GM21737 (cell line): ENCODE measurements around the gene SNX6.
"Not testable (repeated sequence)": the region's sequence is repeated elsewhere in the genome, so short reads cannot be mapped to it uniquely, and the experiment has no call there.

ENCODE experiments used
- ATAC-seq: cut with Tn5 transposase; IDR thresholded peaks from one replicate; pipeline ENCODE4 v1.9.1; 2021; ENCODE audit warnings: mild to moderate bottlenecking, moderate library complexity; ENCODE audit not compliant: unreplicated experiment

SNX6 gene

DNA sequence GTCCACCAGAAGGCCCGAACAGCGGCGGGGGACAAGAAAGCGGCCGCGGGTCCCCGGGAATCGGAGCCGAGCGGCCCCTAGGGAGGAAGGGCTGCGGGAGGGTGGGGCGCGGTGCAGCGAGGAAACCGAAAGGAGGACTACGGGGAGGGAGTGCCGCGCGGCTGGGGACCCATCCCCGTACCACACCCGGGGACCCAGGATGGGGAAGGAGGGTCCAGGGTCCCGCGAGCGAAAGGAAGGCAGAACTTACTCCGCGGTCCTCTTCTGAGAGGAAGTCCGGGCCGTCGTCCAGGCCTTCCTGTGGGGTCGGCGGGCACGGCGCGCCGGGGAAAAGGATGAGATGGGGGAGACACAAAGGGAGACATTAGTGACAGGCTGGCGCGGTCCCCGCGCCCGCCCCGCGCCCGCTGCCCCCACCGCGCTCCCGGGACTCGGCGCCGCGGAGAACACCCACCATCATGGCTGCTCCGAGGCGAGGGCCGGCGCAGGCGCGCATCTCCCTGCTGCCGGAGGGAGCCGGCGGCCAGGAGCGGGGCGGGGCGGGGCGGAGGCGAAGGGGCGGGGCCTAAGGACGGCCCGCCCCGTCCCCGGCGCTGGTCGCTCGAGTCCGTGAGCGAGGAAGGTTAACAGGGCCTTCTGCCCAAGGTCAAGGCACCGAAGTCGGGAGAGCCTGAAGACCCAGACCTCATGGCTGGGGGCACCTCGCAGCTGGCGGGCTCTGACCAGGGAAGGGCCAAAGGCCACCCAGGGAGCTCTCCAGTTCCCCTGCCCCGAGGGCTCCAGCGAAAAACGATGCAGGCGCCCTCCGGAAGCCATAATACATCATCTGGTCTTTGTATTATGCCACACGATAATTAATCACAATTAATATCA, at the start of gene SNX6:
Gene SNX6 (minus strand): TSS at position 492 of the 873 bp plus-strand sequence. CDS start 32 bp downstream, at position 460.
- ATAC-seq = peak; percentile 97

DNA sequence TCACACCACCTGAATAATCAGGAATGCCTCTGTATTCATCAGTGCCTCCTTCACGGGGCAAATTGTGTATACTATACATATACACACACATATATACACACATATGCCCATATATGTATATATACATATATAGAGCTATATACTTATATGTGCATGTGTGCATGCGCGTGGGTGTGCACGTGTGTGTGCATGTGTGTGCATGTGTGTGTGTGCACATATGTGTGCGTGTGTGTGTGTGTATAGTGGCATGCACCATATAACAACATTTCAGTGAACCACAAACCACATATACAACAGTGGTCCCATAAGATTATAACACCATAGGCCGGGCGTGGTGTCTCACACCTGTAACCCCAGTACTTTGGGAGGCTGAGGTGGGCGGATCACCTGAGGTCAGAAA, 48.8 kb upstream of the SNX6 start:
- no peak for ATAC-seq

DNA sequence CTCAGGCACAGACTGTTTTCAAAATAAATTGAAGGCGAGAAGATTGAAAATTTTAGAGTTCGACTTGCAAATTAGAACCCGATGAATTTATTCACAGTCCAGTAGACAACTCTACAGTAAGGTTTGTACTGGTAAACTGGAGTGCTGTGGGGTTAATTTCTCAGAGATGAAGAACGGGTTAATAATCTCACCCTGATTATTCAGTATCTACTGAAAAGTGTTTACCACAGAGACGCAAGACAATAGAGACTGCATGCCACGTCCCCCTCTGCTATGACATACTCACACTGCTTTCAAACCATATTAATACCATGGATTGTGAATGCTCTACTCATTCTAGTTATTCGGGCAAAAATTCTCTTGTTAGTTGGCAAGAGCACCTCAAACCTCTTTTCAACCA, 48.4 kb upstream of the SNX6 start:
- no peak for ATAC-seq

DNA sequence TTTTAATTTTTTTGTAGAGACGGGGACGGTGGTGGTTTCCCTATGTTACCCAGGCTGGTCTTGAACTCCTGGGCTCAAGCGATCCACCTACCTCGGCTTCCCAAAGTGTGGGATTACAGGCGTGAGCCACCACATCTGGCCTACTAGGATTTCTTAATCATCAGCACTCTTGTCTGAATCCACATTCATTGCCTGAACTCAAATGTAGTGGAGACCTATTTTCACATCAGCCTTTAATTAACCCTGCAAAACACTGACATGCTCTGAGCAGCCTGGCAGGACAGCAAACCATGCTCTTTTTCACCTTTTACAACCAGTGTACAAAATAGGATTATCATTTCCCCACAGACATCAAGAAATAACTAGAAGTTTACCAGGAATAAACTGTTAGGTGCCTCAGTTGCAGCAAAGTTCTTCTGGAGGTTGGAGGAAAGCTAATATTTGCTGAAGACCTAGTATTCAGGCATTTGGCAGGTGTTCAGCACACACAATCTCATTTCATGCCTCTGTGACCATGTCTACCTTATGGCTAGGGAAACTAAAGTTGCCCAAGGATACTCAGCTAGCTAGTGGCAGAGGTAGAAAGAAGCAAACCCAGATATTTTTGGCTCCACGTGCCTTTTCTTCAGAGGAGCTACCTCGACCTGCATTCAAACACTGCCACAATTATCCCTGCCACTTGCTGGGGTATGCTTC, 46.7 kb upstream of the SNX6 start:
- no peak for ATAC-seq

DNA sequence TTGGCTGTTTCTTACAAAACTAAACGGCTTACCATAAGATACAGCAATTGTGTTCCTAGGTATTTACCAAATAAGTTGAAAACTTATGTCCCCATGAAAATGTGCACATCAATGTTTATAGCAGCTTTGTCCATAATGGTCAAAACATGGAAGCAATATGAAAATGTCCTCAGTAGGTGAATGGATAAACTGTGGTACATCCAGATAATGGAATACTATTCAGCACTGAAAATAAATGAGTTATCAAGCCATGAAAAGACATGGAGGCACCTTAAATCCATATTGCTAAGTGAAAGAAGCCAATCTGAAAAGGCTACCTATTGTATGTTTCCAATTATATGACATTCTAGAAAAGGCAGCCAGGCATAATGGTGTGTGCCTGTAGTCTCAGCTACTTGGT, 43.8 kb upstream of the SNX6 start:
- no peak for ATAC-seq

DNA sequence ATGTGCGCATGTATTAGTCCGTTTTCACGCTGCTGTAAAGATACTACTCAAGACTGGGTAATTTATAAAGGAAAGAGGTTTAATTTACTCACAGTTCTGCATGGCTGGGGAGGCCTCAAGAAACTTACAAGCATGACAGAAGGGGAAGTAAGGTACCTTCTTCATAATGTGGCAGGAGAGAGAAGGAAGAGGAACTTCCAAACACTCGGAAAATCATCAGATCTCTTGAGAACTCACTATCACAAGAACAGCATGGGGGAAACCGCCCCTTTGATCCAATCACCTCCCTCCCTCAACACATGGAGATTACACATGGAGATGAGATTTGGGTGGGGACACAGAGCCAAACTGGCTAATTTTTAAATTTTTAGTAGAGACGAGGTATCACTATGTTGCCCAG, 41.8 kb upstream of the SNX6 start:
- ATAC-seq = no peak

DNA sequence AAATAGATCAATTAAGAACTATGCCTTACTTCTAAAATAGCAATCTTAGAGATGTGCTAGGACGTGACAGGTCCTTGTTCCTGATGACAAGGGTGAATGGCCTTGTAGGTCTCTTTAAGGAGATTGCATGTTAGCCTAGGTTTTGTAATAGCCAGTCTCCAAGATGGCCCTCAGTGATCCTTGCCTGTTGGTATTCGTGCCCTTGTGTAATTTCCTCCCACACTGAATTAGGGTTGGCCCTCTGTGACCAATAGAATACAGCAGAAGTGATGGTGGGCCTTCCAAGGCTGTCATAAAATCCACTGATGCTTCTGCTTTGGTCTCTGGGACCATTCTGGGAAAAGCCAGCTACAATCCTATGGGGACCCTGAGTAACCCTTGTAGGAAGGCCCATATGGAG, 38.2 kb upstream of the SNX6 start:
- no peak for ATAC-seq

DNA sequence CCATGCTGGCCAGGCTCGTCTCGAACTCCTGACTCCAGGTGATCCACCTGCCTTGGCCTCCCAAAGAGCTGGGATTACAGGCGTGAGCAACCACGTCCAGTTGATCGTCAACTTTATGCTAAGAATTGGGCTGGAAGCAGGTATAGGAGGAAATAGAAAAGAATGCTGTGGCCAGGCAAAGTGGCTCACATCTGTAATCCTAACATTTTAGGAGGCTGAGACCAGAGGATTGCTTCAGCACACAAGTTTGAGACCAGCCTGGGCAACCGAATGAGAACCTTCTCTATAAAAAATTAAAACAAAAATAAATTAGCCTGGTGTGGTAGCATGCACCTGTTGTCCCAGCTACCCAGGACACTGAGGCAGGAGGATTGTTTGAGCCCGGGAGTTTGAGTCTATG, 37.1 kb upstream of the SNX6 start:
- no peak for ATAC-seq

DNA sequence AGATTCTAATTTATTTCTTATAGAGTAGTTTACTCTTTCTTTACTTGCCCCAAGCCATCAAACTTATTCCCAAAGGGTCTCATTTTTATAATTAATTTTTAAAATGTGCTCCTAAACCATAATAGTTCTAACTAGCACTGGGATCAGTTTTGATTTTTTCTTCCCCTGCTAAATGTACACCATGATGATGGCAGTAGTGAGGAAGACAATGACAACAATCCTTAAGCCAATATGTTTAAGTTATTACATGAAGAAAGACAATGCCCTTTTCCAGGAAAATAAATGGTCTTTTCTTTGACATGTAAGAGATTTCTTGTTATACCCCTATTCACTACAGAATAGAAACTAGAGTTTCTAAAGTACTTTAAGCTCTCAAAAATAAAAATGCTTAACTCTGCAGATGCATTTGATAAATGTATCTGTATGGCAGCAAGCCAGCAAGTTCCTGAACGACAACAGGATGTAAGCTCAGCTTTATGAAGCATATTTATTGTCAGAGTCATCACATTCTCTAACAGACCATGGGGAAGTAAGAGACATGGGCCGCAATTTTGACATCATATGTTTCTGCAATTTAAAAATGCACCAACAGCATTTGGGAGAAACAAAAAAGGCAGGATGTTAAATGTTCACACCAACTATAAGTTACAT, 36.0 kb upstream of the SNX6 start:
- no peak for ATAC-seq

DNA sequence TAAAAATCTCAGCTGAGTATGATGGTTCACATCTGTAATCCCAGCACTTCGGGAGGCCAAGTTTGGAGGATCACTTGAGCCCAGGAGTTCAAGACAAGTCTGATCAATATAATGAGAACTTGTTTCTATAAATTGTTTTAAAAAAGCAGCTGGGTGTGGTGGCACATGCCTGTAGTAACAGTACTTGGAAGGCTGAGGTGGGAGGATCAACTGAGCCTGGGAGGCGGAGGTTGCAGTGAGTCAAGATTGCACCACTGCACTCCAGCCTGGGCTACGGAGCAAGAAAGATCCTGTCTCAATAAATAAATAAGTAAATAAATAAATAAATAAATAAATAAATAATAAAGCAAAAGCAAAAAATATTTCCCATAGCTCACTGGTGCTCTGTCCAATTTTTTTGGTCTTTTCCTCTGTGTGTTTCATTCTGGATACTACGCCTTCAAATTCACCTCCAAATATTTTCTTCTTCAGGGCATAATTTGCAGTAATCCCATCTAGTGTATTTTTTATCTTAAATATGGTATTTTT, 32.7 kb upstream of the SNX6 start:
- no peak for ATAC-seq

DNA sequence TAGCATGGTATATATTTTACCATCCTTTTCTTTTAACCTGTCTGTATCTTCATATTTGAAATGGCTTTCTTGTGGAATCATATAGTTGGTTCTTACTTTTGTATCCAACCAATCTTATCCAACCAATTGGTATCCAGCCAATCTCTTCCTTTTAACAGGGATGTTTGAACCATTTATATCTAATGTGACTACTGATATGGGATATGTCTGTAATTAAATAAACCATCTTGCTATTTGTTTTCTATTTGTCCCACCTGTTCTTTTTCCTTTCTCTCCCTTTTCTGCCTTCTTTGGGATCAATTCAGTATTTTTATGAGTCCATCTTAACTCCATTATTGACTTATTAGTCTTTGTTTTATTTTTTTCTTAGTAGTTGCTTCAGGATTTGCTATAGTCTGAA, 30.8 kb upstream of the SNX6 start:
- ATAC-seq = no peak

DNA sequence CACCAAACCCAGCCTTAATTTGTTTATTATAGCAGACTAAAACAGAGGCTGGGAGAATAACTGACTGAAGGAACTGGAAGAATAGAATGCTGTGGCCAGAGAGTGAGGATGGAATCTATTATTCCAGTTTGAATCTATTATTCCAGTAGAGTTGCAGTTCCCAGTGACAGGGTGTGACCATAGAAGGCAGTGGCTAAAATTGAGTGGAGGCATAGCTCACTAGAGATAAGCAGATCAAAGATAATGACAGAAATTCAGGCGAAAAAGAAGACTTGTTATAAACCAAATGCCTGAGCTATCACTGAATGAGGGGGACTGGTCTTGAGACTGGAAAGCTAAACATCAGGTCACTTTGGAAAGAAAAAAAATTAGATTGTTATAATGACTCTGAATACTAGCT, 26.0 kb upstream of the SNX6 start:
- no peak for ATAC-seq

DNA sequence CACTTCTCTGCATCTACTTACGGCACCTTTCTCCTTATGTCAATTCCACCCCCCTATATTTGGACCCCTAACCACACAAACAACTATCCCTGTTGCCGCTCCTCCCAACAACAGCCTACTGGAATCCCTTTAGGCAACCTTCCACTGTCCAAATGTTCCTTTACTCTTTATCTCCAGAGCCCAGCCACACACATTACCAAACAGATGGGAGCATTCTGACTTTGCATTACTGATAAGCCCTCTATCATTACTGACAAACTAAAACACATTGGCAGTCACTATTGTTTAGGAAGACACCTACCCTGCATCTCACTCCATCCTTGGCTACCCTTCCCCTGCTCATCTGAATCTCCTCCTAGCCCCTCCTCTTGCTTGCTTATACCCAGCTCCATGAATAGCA, 23.1 kb upstream of the SNX6 start:
- not testable (repeated sequence) for ATAC-seq

DNA sequence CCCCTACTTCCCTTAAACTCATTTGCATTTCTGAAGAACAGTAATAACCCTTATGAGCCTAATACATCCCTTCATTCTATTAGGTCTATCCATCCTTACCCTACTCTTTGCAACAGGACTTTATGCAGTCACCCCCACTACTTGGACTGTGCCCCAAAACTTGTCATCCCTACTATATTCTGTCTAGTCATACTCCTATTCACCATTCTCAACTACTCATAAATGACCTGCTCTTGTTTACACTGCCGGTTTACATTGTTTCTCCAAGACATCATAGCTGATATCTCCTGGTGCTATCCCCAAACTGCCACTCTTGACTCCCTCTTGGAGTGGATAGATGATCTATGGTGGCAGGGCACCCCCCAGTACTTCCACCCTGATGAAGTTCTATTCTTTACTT, 22.4 kb upstream of the SNX6 start:
- ATAC-seq = not testable (repeated sequence)

DNA sequence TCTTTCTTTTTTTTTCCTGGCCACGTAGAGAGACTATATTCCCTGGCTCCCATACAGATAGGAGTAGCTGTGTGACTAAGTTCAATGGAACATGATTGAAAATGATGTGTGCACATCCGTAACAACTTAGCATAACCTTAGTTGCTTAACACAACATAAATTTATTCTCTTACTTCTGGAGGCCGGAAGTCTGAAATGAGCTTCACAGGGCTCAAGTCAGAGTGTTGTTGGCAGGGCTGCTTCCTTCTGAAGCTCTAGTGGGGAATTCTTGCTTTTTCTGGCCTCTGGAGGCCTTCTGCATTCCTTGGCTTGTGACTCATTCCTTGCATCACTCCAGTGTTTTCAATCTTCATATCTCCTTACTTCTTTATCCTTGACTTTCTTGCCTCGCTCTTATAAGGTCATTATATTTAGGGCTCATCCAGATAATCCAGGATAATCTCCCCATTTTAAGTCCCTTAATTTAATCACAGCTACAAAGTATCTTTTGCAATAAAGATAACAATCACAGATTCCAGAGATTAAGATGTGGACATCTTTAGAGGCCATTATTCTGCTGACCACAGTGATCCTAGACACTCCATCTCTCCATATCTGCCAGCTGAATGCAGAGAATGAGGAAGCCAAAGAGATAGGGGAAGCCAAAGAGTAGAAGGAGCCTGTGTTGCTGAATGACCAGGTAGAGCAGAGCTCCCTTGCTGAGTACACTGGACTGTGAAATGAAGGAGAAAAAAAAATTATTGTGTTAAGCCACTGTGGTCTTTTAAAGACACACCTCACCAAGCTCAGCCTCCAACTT, 21.0 kb upstream of the SNX6 start:
- ATAC-seq = no peak

DNA sequence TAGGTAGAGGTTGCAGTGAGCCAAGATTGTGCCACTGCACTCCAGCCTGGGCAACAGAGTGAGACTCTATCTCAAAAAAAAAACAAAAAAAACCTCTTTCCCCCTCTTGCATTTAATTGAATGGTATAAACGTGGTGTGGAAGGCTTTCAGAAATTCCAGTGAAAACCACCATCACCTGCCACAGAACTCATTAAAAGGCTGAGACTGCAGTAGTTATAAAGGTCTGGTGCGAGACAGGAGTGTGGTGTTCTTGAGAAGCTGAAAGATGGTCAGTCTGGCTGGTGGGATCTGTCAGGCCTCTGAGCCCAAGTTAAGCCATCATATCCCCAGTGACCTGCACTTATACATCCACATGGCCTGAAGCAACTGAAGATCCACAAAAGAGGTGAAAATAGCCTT, 20.1 kb upstream of the SNX6 start:
- ATAC-seq = not testable (repeated sequence)

DNA sequence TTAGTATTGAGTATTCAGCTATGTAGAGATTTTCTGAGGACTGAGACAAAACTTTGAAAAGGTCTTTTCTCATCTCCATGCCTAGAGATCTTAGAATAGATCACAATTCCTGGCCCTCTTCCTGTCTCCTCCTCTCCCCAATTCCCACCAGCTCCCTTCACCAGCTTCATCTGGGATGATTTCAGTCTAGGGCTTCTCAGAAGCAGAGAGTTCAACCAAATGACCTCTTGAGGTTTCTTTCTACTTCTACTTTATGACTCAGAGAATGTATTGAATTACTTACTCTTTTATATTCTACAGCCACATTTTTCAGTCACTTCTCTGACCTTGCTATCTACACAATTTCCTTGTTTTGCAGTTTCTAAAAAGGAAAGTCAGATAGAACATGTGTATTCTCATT, 19.4 kb upstream of the SNX6 start:
- ATAC-seq = no peak

DNA sequence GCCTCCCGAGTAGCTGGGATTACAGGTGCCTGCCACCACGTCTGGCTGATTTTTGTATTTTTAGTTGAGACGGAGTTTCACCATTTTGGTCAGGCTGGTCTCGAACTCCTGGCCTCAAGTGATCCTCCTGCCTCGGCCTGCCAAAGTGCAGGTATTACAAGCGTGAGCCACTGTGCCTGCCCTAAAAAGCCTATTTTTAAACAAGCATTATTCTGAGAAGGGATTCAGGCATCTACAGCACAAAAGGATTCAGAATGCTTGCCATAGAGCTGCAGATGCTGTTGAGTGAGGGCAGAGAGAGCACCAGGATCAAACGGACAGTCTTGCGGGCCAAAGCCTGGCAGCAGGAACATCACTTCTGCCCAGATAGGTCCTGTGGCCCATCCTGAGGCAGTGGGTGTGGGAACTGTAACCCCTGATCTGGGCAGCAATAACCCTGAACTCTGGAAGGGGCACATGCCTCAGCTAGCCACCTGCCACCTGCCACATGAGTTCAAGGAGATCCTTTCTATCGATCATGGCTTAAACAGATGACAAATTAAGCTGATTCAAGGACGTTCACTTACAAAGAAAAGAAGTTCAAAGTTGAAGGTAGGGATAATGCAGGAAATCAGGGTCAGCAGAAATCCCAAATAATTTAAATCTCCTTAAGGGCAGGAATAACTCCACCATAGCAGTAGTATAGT, 16.8 kb upstream of the SNX6 start:
- ATAC-seq = no peak

DNA sequence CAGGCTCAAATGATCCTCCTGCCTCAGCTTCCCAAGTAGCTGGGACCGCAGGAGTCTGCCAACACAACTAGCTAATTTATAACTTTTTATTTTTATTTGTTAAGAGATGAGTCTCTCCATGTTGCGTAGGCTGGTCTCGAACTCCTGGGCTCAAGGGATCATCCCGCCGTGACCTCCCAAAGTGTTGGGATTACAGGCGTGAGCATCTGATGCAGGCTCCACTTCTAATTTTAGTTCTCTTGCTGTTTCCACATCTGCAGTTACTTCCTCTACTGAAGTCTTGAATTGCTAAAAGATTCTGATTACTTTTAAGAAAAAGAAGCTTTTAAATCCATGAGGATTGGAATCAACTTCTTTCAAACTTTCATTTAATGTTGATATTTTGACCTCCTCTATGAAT, 13.4 kb upstream of the SNX6 start:
- no peak for ATAC-seq

DNA sequence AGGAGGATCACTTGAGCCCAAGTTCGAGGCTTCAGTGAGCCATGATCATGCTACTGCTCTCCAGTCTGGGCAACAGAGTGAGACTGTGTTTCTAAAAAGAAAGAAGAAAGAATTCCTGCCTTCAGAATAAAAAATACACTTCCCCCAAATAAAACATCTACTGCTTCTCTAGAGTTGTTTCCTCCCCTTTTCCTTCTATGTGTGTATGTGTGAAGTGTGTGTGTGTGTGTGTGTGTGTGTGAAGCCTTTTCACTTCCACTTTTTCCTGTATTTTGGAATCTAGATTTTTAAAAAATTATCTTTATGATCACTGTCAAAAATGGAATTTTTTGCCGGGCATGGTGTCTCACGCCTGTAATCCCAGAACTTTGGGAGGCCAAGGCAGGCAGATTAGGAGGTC, 12.6 kb upstream of the SNX6 start:
- no peak for ATAC-seq
